CD4-positive, alpha-beta T cell treated with Interleukin-17A for 4 hours (primary cell): ENCODE measurements around the gene NMT2.

Experiments used
- DNase-seq: peaks from one replicate; pipeline ENCODE4 v3.0.0-alpha.2; 2020; ENCODE audit warnings: mixed read lengths

Gene NMT2

DNA sequence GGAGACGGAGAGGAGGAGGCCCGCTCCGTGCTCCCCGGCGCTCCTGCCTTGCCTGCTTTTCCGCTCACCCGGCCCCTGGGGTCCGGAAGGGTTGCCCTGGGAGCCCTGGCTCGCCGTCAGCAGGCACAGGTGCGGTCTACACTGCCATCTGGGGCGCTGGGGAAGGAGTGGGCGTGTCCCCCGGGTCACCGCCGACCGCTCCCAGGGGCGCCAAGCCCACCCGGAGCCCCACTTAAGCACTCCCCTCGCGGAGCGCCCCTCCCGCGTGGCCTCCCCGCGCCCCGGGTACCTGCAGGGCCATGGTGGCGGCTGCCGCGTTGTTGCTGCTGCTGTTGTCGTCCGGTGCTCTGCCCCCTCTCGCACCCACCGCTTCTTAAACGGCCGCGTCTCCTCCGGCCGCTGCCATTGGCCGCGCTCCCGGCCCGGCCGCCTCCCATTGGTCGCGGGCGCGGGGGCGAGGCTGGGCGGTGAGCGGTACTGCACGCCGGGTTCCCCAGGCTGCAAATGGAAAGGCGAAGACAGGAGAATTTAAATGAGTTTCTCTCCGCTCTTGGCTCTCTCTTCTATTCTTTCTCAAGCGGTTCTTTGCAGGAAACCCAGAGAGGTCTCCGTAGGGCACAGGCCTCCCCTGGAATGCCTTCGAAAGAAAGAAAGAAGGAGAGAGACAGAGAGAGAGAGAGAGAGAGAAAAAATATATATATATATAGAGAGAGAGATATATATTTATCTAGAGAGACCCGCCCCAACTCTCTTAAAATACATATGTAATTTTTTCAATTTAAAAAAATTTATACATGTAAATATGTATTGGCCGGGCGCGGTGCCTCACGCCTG lies 79.8 kb downstream of the NMT2 start, which contains the start of gene ACBD7:
TSS of gene ACBD7 (minus strand) at position 349 of the 834 bp plus-strand sequence. CDS start at position 301, 48 bp downstream.
- DNase-seq = peak; percentile 82

DNA sequence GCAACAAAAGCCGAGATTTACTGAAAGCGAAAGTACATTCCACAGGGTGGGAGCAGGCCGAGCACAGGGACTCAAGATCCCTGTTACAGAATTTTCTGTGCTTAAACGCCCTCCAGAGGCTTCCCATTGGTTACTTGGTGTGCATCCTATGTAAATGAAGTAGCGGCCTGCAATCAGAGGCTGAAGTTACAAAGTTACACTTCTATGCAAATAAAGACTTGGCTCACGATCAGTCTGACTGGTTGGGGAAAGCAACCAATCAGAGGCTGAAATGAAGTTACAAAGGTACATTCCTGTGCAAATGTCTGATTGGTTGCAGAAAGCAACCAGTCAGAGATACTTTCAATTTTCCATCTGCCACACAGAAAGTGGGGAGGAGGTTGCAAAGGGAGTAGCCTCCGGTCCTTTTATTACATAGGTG lies 84.0 kb downstream of the NMT2 start:
- DNase-seq = no peak

GRCh38 chr10:15083674-15084501 lies 84.6 kb downstream of the NMT2 start:
- no peak for DNase-seq

DNA sequence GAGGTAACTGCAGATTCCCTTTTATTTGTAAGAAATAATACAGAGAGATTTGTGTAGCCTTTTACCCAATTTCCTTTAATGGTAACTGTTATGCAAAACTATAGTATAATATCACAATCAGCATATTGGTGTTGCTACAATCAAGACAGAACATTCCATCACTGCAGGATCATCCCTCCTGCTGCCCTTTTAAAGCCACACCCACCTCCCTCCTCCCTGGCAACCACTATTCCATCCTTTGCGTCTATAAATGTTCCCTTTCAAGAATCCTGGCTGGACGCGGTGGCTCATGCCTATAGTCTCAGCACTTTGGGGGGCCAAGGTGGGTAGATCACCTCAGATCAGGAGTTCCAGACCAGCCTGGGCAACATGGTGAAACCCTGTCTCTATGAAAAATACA lies 93.1 kb downstream of the NMT2 start:
- no peak for DNase-seq

DNA sequence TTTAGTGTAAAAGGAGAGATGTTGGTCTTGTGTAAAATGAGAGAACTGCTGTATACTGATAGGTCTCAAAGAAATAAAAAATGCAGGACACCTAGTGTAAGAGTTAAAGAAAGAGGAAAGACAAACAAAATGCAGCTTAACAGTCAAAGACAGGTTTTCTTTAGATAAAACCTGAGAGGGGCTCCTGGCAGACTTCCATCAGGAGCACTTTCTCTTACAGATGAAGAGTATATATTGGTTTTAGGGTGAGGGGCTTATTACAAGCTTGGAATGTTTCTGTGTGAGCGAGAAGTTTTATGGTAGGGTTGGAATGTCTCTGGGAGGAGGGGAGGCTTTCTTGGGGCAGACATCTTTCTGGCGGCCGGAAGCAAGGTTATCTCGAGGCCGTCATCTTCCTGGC lies 96.1 kb downstream of the NMT2 start:
- DNase-seq = no peak

GRCh38 chr10:15069230-15069629 lies 99.3 kb downstream of the NMT2 start:
- DNase-seq = no peak

DNA sequence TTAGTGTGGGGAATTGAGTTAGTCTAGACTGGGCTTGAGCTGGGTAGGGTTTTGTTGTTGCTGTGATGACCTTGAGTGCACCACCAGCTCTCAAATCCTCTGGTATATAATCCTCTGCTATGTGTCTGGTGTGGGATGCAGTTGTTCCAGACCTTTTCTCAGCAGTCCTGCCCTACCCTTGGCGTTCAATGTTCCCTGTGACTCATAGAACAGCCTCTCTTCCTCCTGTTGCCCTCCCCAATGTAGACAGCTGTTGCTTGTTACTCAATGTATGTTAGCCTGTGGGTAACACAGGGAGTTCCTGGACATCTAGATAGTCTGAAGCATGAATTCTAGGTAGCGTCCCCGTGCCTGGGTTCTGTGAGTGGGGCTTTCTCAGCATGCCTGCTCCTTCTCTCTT lies 99.7 kb downstream of the NMT2 start:
- DNase-seq = no peak

GRCh38 chr10:15067154-15067553 lies 101.3 kb downstream of the NMT2 start:
- DNase-seq = no peak

DNA sequence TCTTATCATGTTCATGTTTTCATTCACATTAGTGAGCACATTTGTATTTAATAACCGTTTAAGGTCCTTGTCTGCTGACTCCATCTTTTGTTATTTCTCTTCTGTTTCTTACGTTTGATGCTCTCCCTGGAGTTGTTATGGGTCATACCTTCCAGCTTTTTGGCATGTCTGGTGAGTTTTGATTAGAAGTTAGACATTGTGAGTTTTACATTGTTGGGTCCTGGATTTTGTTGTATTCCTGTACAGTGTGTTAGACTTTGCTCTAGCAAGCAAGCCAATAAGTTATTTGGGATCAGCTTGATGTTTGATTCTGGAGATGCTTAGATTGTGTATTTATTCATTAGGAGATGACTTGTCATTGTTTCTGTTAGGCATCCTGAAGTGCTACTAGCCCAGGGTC lies 107.9 kb downstream of the NMT2 start:
- DNase-seq = no peak

GRCh38 chr10:15059914-15060313 lies 108.6 kb downstream of the NMT2 start:
- DNase-seq = no peak

GRCh38 chr10:15058689-15059088 lies 109.8 kb downstream of the NMT2 start:
- DNase-seq = no peak
